A673 (cell line): ENCODE data around the gene CIC.

Experiments
- CTCF ChIP-seq: fragments of 300-800, 200-600 bp; sonication (generic); conservative IDR thresholded peaks from 2 replicates; pipeline ENCODE4 v1.5.1; 2017; ENCODE audit warnings: low read depth, mild to moderate bottlenecking, antibody characterized with exemption, low read length, moderate library complexity, mixed read lengths
- EZH2 ChIP-seq: fragments of 200-600 bp; sonication (generic); IDR thresholded peaks from 2 replicates; pipeline ENCODE4 v1.6.1; 2017; ENCODE audit warnings: borderline replicate concordance, low read depth, mild to moderate bottlenecking, mixed read lengths, antibody characterized with exemption, low read length; ENCODE audit not compliant: poor library complexity, severe bottlenecking

GRCh38 chr19:42324655-42325307 is 55.7 kb downstream of the CIC start:
- TF ChIP-seq CTCF, result no peak
- TF ChIP-seq EZH2, result no peak
